Activated CD8-positive, alpha-beta T cell treated with anti-CD3 and anti-CD28 coated beads, Interleukin-2, amount 10 ng/mL, durations not matched to agents 7 days and 5 days (primary cell): ENCODE measurements around the gene LCN10. TPM values are rescaled to one million over a fixed set of nuclear protein-coding genes. Genes with fewer than 3 reads are reported as not detected.

Source experiments
- ATAC-seq: fragments of 150-1000 bp; cut with Tn5 transposase; one replicate; pipeline ENCODE4 v1.10.0; 2021; ENCODE audit warnings: moderate library complexity
- CTCF ChIA-PET: fragments of 350-600 bp; sonication (Branson Sonifier 250); formaldehyde crosslinking; loops from one replicate; lab custom pipeline; 2021; ENCODE audit warnings: antibody characterized with exemption; lab: Charles Lee
- POLR2A ChIA-PET: fragments of 350-600 bp; sonication (Branson Sonifier 250); formaldehyde crosslinking; loops from one replicate; lab custom pipeline; 2021; ENCODE audit warnings: antibody characterized with exemption; lab: Charles Lee
- DNase-seq: peaks from one replicate; pipeline ENCODE4 v3.0.0-alpha.2; 2020
- H3K27ac Mint-ChIP-seq: one replicate; pipeline ENCODE4 v1.8.0; 2021; ENCODE audit warnings: mild to moderate bottlenecking, mixed read lengths
- H3K27me3 Mint-ChIP-seq: one replicate; pipeline ENCODE4 v1.8.0; 2021; ENCODE audit warnings: low read depth, mixed read lengths
- H3K36me3 Mint-ChIP-seq: one replicate; pipeline ENCODE4 v1.8.0; 2021; ENCODE audit warnings: low read depth, mixed read lengths
- H3K4me1 Mint-ChIP-seq: one replicate; pipeline ENCODE4 v1.8.0; 2021; ENCODE audit warnings: low read depth, mixed read lengths
- H3K4me3 Mint-ChIP-seq: one replicate; pipeline ENCODE4 v1.8.0; 2021; ENCODE audit warnings: mild to moderate bottlenecking, mixed read lengths
- H3K9me3 Mint-ChIP-seq: one replicate; pipeline ENCODE4 v1.8.0; 2022; ENCODE audit warnings: mixed read lengths; ENCODE audit not compliant: insufficient read depth
- total RNA-seq, 2 experiments: library from RNA; stranded (reverse); gene quantifications; one replicate each; pipeline ENCODE4 v1.2.3, GENCODE V29; 2021

The LCN10 gene
- total RNA-seq, 2 experiments from 2014 or later: 1.8 to 2.4 TPM

DNA sequence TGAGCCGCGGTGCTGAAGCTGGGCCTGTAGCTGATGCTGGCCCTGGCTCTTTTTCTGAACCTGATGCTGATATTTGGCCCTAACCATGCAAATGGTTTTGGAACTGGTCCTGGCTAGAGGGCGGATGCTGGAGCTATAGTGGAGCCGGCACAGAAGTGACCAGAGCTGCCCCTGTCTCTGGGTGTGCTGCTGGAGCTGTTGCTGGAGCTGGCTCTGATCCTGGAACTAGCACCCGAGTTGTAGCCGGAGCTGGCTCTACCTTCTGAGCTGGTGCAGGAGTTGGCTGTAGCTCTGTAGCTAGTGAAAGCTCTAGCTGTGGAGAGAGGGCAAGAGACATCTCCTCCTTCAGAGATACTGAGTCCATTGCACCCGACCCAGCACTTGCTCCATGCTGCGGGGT, 12.8 kb downstream of the LCN10 start:
- DNase-seq (no peak), ATAC-seq (no peak)
- Mint-ChIP-seq H3K36me3 (peaks cover 22% of the 10 kb centered on the region), H3K27me3 (no peaks in the 10 kb centered on the region), H3K27ac (no peak overlapping the region), H3K9me3 (no peaks in the 10 kb centered on the region), H3K4me3 (peak overlapping the region; percentile 66), H3K4me1 (peaks cover 28% of the 10 kb centered on the region)
- ChIA-PET CTCF (interaction anchor here (0.6 to 3.6 kb wide), 8 partner anchors 12 to 299 kb away, joined by 3 to 23 read pairs (median 6); no protein-coding TSS in a partner anchor), POLR2A (interaction anchor here (0.6 to 0.8 kb wide), 2 partner anchors 9 to 37 kb away, joined by 3 read pairs; no protein-coding TSS in a partner anchor)

DNA sequence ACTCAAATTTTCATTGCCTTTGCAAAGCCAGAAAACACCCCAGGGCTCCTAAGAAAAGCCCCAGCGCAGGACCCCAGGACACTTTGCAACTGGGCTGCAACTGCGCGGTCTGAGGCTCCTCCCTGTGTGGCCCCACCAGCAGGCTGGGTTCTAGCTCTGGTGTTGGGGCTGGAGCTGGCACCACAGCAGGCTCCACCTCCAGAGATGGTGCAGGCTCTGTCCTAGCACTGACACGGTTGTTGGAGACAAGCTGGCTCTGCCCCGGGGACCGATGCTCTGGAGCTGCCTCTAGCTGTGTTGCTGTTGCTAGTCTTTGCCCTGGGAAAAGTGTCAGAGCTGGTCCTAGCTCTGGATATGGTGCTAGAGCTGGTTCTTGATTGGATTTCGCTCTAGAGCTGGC, 13.6 kb downstream of the LCN10 start:
- DNase-seq: no peak
- no peaks in the 10 kb centered on the region for H3K9me3 Mint-ChIP-seq
- H3K4me1 Mint-ChIP-seq: peaks cover 35% of the 10 kb centered on the region
- ATAC-seq: no peak
- peaks cover 30% of the 10 kb centered on the region for H3K36me3 Mint-ChIP-seq
- POLR2A ChIA-PET: interaction anchor here (0.9 to 2.5 kb wide), 6 partner anchors 9 to 244 kb away, joined by 3 to 18 read pairs (median 10); partner anchors contain the start of gene LCN10
- CTCF ChIA-PET: interaction anchor here (0.7 to 3.6 kb wide), 12 partner anchors 13 to 300 kb away, joined by 3 to 23 read pairs (median 5); no protein-coding TSS in a partner anchor
- peak overlapping the region; percentile 66 for H3K4me3 Mint-ChIP-seq
- H3K27me3 Mint-ChIP-seq: no peaks in the 10 kb centered on the region
- no peak overlapping the region for H3K27ac Mint-ChIP-seq

DNA sequence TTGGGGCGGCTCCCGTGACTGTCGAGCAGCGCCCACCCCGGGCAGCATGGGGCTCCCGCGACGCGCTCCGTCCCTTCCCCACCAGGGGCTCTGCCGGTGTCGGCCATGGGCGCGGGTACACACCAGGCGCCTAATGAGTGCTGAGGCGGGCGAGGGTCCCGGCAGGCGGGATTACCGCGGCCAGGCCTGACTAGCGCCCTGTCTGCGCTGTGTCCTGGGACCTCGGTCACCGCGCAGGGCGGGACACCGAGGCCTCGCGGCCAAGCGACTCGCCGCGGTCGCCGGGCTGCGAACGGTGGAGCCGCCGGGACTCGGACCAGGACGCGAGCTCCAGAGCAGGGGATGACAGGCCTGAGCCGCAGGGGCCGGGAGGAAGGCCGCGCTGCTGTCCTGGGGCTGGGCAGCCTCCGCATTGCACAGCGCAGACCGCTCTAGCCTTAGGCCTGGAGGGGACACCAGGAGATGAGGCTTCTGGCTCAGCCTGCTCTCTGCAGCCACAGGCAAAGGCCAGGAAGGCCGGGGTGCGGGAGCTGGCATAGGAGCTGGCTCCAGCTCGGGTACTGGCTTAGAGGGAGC, 14.1 kb downstream of the LCN10 start:
- no peak overlapping the region for H3K27ac Mint-ChIP-seq

DNA sequence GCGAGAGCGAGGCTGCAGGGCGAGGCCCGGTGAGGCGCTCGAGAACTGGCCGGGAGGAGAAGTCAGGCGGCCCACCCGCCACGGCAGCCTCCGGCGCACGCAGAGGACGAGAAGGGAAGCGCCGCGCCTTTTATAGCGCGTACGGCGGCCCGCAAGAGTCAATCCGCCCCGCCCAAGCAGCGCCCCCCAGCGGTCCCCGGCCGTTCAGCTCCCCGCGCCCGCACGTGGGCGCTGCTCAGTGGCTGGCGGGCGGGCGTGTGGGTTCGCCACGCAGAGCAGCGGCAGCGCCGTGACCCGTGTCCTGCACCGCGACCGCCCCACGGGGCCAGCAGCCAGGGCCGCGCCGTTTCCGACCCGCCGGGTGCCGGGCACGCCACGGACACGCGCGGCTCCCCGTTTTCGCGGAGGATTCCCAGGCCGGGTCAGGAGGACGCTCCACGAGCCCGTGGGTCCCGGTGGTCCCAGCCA, 14.6 kb downstream of the LCN10 start:
- peak overlapping the region; percentile 30 for H3K27ac Mint-ChIP-seq
- peak; percentile 93 for DNase-seq
- ChIA-PET POLR2A (interaction anchor here (0.6 to 3.3 kb wide), 25 partner anchors 10 to 301 kb away, joined by 3 to 53 read pairs (median 4); partner anchors contain the start of genes LCN10 and LCN15), CTCF (interaction anchor here (0.9 to 3.6 kb wide), 11 partner anchors 20 to 301 kb away, joined by 3 to 23 read pairs (median 5); partner anchors contain the start of genes AGPAT2 and TRAF2)
- ATAC-seq: peak; percentile 85
- H3K4me1 Mint-ChIP-seq: peaks cover 42% of the 10 kb centered on the region
- peaks cover 39% of the 10 kb centered on the region for H3K36me3 Mint-ChIP-seq
- peak overlapping the region; percentile 92 for H3K4me3 Mint-ChIP-seq
- no peaks in the 10 kb centered on the region for H3K27me3 Mint-ChIP-seq
- no peaks in the 10 kb centered on the region for H3K9me3 Mint-ChIP-seq

More for the DNA sequence above, 14.1 kb downstream of the LCN10 start:
- DNase-seq (no peak), ATAC-seq (peak; percentile 8)
- Mint-ChIP-seq H3K4me3 (peak overlapping the region; percentile 66), H3K36me3 (peaks cover 35% of the 10 kb centered on the region), H3K27me3 (no peaks in the 10 kb centered on the region), H3K9me3 (no peaks in the 10 kb centered on the region), H3K4me1 (peaks cover 40% of the 10 kb centered on the region)
- ChIA-PET CTCF (interaction anchor here (0.7 to 3.6 kb wide), 15 partner anchors 13 to 301 kb away, joined by 3 to 23 read pairs (median 5); partner anchors contain the start of genes AGPAT2 and TRAF2), POLR2A (interaction anchor here (0.6 to 3.3 kb wide), 24 partner anchors 10 to 272 kb away, joined by 3 to 53 read pairs (median 4); partner anchors contain the start of genes LCN10 and LCN15)

DNA sequence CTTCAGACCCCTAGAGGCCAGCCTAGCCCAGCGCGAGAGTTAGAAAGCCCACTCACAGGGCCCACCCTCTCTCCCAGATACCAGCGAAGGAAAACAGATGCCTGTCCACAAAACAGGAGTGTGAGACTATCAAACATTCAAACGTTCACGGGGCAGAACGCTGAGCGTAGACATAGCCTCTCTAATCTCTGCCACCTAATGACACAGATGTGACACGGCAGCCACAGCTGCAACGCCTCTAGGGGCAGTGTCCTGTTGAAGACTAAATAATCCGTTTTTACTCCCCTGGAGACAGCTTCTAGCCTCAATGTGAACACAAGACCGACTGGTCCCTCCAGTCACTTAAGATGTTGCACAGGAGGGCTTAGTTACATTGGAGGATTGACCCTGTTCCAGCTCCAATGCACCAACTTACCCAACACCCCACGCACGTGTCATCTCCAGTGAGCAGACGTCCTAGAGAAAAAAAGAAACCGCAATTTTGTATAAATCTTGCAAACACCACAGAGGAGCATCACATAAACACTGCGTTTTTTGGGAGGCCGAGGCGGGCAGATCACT, 16.0 kb downstream of the LCN10 start:
- ATAC-seq (peak; percentile 29), DNase-seq (peak; percentile 73)
- ChIA-PET CTCF (interaction anchor here (0.6 to 3.6 kb wide), 22 partner anchors 11 to 326 kb away, joined by 3 to 23 read pairs (median 4); partner anchors contain the start of genes AGPAT2 and LCN10), POLR2A (interaction anchor here (0.7 to 3.3 kb wide), 14 partner anchors 10 to 302 kb away, joined by 3 to 53 read pairs (median 4); no protein-coding TSS in a partner anchor)
- H3K36me3 Mint-ChIP-seq: peaks cover 40% of the 10 kb centered on the region
- H3K4me3 Mint-ChIP-seq: peak overlapping the region; percentile 92
- H3K9me3 Mint-ChIP-seq: no peaks in the 10 kb centered on the region
- peak overlapping the region; percentile 89 for H3K27ac Mint-ChIP-seq
- no peaks in the 10 kb centered on the region for H3K27me3 Mint-ChIP-seq
- H3K4me1 Mint-ChIP-seq: peaks cover 42% of the 10 kb centered on the region

DNA sequence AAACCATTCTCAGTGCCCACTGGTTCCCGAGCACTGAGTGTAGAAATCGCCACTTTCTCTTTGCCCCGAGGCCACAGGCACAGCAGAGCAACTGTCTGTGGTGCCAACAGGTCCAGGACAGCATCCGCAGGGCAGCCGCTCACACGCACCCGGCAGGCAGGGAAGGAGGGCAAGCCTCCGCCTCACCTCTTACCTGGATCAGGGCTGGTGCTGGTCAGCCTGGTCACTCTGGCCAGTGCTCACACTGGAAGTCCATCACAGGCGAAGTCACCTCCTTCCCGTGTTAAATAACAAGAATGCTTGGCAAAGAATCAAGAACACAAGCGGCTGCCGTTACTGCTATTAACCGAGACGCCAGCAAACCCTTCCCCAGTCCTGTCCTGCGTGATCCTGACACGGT, 16.6 kb downstream of the LCN10 start:
- POLR2A ChIA-PET: interaction anchor here (1.1 to 3.3 kb wide), 6 partner anchors 10 to 43 kb away, joined by 3 to 53 read pairs (median 6); no protein-coding TSS in a partner anchor
- H3K4me3 Mint-ChIP-seq: peak overlapping the region; percentile 92
- peaks cover 43% of the 10 kb centered on the region for H3K4me1 Mint-ChIP-seq

DNA sequence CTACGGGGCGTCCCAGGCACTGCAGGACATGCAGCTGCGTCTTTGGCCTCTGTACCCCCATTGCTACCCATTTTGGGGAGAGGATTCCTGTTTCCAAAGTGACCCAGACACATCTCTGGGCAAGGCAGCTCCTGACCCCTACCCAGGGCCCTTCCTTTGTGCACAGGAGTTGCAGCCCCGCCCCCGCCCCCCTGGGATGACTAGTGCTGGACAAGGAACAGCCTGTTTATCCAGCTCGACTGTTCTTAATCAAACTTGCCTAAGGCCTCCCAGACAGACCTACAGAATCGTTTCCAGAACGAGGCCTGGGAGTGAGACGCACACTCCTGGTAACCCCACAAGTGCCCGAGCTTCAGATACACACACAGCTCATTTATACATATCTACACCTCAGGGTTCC, 17.1 kb downstream of the LCN10 start:
- Mint-ChIP-seq H3K4me3 (peak overlapping the region; percentile 92), H3K36me3 (peaks cover 44% of the 10 kb centered on the region), H3K4me1 (peaks cover 43% of the 10 kb centered on the region), H3K9me3 (no peaks in the 10 kb centered on the region), H3K27ac (no peak overlapping the region), H3K27me3 (no peaks in the 10 kb centered on the region)
- ATAC-seq (no peak), DNase-seq (no peak)
- ChIA-PET POLR2A (interaction anchor here (3.3 kb wide), 1 partner anchor 9 kb away, joined by 53 read pairs; no protein-coding TSS in a partner anchor), CTCF (interaction anchor here (1.5 kb wide), 2 partner anchors 30 to 309 kb away, joined by 3 to 6 read pairs; no protein-coding TSS in a partner anchor)

More for the DNA sequence above, 16.6 kb downstream of the LCN10 start:
- CTCF ChIA-PET: interaction anchor here (0.9 to 3.6 kb wide), 8 partner anchors 17 to 309 kb away, joined by 3 to 23 read pairs (median 4); partner anchors contain the start of gene LCN10
- no peaks in the 10 kb centered on the region for H3K9me3 Mint-ChIP-seq
- DNase-seq (no peak), ATAC-seq (no peak)
- H3K36me3 Mint-ChIP-seq: peaks cover 43% of the 10 kb centered on the region
- peak overlapping the region; percentile 89 for H3K27ac Mint-ChIP-seq
- H3K27me3 Mint-ChIP-seq: no peaks in the 10 kb centered on the region

DNA sequence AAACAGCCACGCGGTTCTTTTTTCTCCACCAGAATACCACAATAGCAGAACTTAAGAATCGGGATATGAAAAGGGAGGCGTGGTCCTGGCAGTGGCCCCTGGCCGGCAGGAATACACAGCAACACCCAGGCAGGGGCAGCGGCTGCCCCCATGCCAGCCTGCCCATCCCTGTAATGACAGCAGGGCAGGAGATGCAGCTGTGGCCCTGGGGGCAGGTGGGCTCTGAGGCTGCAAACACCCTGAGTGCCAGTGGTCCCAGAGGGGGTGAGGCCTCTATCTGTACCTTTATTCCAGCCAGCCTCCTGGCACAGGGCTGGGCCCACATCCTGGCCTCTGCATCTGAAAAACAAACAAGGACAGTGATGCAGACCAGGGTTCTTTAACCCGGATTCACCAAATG, 18.0 kb downstream of the LCN10 start:
- H3K36me3 Mint-ChIP-seq: peaks cover 44% of the 10 kb centered on the region
- no peaks in the 10 kb centered on the region for H3K27me3 Mint-ChIP-seq
- POLR2A ChIA-PET: no interaction called here
- peaks cover 42% of the 10 kb centered on the region for H3K4me1 Mint-ChIP-seq
- H3K27ac Mint-ChIP-seq: no peak overlapping the region
- H3K4me3 Mint-ChIP-seq: no peak overlapping the region
- DNase-seq (no peak), ATAC-seq (no peak)
- CTCF ChIA-PET: no interaction called here
- no peaks in the 10 kb centered on the region for H3K9me3 Mint-ChIP-seq

DNA sequence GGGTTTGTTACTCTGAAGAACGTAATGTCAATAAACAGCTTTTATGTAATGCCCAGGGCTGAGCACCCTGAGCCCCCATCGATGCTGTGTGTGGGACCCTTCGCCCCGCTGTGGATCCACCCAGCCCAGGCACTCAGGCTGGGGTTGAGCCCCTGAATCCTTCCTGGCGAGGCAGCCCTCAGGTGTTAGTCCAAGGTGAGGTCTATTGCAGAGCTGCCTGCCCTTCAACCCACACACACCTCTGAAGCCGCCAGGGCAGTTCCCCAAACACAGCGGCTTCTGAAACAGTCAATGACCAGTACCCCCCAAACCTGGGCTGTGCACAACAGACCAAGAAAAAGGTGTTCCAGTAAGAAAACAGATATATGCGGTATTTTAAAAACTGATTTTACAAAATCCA, 18.8 kb downstream of the LCN10 start:
- Mint-ChIP-seq H3K27ac (no peak overlapping the region), H3K9me3 (no peaks in the 10 kb centered on the region), H3K4me3 (no peak overlapping the region), H3K27me3 (no peaks in the 10 kb centered on the region), H3K36me3 (peaks cover 44% of the 10 kb centered on the region), H3K4me1 (peaks cover 39% of the 10 kb centered on the region)
- POLR2A ChIA-PET: interaction anchor here (0.5 kb wide), 1 partner anchor 289 kb away, joined by 3 read pairs; no protein-coding TSS in a partner anchor
- CTCF ChIA-PET: no interaction called here
- no peak for ATAC-seq
- no peak for DNase-seq

DNA sequence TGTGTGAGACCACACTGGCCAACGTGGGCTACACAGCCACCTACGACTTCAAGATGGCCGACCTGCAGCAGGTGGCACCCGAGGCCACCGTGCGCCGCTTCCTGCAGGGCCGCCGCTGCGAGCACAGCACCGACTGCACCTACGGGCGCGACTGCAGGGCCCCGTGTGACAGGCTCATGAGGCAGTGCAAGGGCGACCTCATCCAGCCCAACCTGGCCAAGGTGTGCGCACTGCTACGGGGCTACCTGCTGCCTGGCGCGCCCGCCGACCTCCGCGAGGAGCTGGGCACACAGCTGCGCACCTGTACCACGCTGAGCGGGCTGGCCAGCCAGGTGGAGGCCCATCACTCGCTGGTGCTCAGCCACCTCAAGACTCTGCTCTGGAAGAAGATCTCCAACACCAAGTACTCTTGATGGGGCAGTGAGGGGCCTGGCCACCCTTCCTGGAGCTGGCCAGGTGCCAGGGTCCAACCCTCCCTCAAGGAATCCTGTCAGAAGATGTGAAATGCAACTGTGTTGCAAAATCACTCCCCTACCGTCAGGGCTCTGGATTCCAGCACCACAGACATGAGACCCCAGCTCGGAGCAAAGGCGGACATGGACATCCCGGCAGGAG, 19.3 kb downstream of the LCN10 start:
- Mint-ChIP-seq H3K27ac (no peak overlapping the region), H3K4me1 (peaks cover 41% of the 10 kb centered on the region), H3K27me3 (no peaks in the 10 kb centered on the region), H3K9me3 (no peaks in the 10 kb centered on the region), H3K36me3 (peaks cover 44% of the 10 kb centered on the region), H3K4me3 (no peak overlapping the region)
- ATAC-seq (no peak), DNase-seq (no peak)
- POLR2A ChIA-PET: interaction anchor here (0.5 kb wide), 1 partner anchor 288 kb away, joined by 3 read pairs; no protein-coding TSS in a partner anchor
- CTCF ChIA-PET: no interaction called here

DNA sequence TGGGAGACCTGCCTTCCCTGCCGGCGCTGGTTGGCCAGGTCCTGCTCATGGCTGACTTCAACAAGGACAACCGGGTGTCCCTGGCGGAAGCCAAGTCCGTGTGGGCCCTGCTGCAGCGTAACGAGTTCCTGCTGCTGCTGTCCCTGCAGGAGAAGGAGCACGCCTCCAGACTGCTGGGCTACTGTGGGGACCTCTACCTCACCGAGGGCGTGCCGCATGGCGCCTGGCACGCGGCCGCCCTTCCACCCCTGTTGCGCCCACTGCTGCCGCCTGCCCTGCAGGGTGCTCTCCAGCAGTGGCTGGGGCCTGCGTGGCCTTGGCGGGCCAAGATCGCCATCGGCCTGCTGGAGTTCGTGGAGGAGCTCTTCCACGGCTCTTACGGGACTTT, 19.8 kb downstream of the LCN10 start:
- DNase-seq (no peak), ATAC-seq (no peak)
- no peak overlapping the region for H3K27ac Mint-ChIP-seq
- ChIA-PET POLR2A (no interaction called here), CTCF (no interaction called here)
- H3K36me3 Mint-ChIP-seq: peaks cover 44% of the 10 kb centered on the region
- peaks cover 42% of the 10 kb centered on the region for H3K4me1 Mint-ChIP-seq
- no peaks in the 10 kb centered on the region for H3K9me3 Mint-ChIP-seq
- no peaks in the 10 kb centered on the region for H3K27me3 Mint-ChIP-seq
- H3K4me3 Mint-ChIP-seq: no peak overlapping the region
